ENCODE measurements around the gene ATG7. TPM values are rescaled to one million over a fixed set of nuclear protein-coding genes. Genes with fewer than 3 reads are reported as not detected.

The ATG7 gene
- total and polyA plus RNA-seq, 4 donors: 7.4 to 53.8 (median 15.6) TPM

GRCh38 chr3:11392014-11392859 lies 120.0 kb downstream of the ATG7 start:
- H3K9me3 ChIP-seq (ENCODE audit: control insufficient read depth in 4 of 4, low read length in 3 of 4): no peaks in the 10 kb centered on the region
- no peak overlapping the region for H3K9ac ChIP-seq (ENCODE audit: low read depth in 1 of 2, low read length in 2 of 2)
- no peak for DNase-seq (ENCODE audit: low spot score)
- no peak for TF ChIP-seq ZBTB33 (IDR thresholded peaks at IDR 0.05)
- TF ChIP-seq SP1 (IDR thresholded peaks at IDR 0.05): no peak
- TF ChIP-seq MAX (IDR thresholded peaks at IDR 0.05): no peak
- no peak for TF ChIP-seq FOXA1 (IDR thresholded peaks at IDR 0.05)
- no peak for TF ChIP-seq HNF4A (conservative IDR thresholded peaks at IDR 0.05)
- no peak for TF ChIP-seq HNF4G (IDR thresholded peaks at IDR 0.05)
- no peak overlapping the region for H3K27ac ChIP-seq (ENCODE audit: low read depth in 1 of 2, low read length in 2 of 2)
- H3K27me3 ChIP-seq (ENCODE audit: control insufficient read depth in 4 of 4, insufficient read depth in 4 of 4, low read length in 3 of 4): no peaks in the 10 kb centered on the region
- no peak overlapping the region for H3K4me3 ChIP-seq (ENCODE audit: low read depth in 1 of 3, low read length in 3 of 3)
- peaks cover 3 to 13% (median 8%) of the 10 kb centered on the region in 4 donors for H3K4me1 ChIP-seq (ENCODE audit: control insufficient read depth in 4 of 4, insufficient read depth in 4 of 4, low read length in 3 of 4)
- H3K36me3 ChIP-seq (ENCODE audit: control insufficient read depth in 4 of 4, insufficient read depth in 3 of 4, low read depth in 1 of 4, low read length in 3 of 4): no peaks in the 10 kb centered on the region
- WGBS: 70% methylated on average over 3 of the region's 3 CpGs

GRCh38 chr3:11392860-11393114 lies 120.6 kb downstream of the ATG7 start:
- WGBS: 99% methylated on average over 2 of the region's 2 CpGs
- Histone ChIP-seq H3K36me3 (ENCODE audit: control insufficient read depth in 4 of 4, insufficient read depth in 3 of 4, low read depth in 1 of 4, low read length in 3 of 4) (no peaks in the 10 kb centered on the region), H3K9ac (ENCODE audit: low read depth in 1 of 2, low read length in 2 of 2) (no peak overlapping the region), H3K4me3 (ENCODE audit: low read depth in 1 of 3, low read length in 3 of 3) (no peak overlapping the region), H3K4me1 (ENCODE audit: control insufficient read depth in 4 of 4, insufficient read depth in 4 of 4, low read length in 3 of 4) (peaks cover 3 to 13% (median 8%) of the 10 kb centered on the region in 4 donors), H3K9me3 (ENCODE audit: control insufficient read depth in 4 of 4, low read length in 3 of 4) (no peaks in the 10 kb centered on the region), H3K27me3 (ENCODE audit: control insufficient read depth in 4 of 4, insufficient read depth in 4 of 4, low read length in 3 of 4) (no peaks in the 10 kb centered on the region), H3K27ac (ENCODE audit: low read depth in 1 of 2, low read length in 2 of 2) (no peak overlapping the region)
- TF ChIP-seq NR2F2 (IDR thresholded peaks at IDR 0.05): no peak
- no peak for TF ChIP-seq CTCF (IDR thresholded peaks at IDR 0.05; ENCODE audit: low read depth, low read length, missing input control)
- no peak for DNase-seq (ENCODE audit: low spot score)

GRCh38 chr3:11393401-11393800 lies 121.2 kb downstream of the ATG7 start:
- WGBS: 95% methylated on average over 3 of the region's 3 CpGs
- DNase-seq (ENCODE audit: low spot score): no peak
- peaks cover 3 to 13% (median 8%) of the 10 kb centered on the region in 4 donors for H3K4me1 ChIP-seq (ENCODE audit: control insufficient read depth in 4 of 4, insufficient read depth in 4 of 4, low read length in 3 of 4)
- H3K4me3 ChIP-seq (ENCODE audit: low read depth in 1 of 3, low read length in 3 of 3): no peak overlapping the region
- H3K9me3 ChIP-seq (ENCODE audit: control insufficient read depth in 4 of 4, low read length in 3 of 4): no peaks in the 10 kb centered on the region
- H3K27ac ChIP-seq (ENCODE audit: low read depth in 1 of 2, low read length in 2 of 2): no peak overlapping the region
- TF ChIP-seq ZBTB33 (IDR thresholded peaks at IDR 0.05) (no peak), MAX (IDR thresholded peaks at IDR 0.05) (no peak), NR2F2 (IDR thresholded peaks at IDR 0.05) (no peak), YY1 (IDR thresholded peaks at IDR 0.05) (peak; percentile 30), JUND (IDR thresholded peaks at IDR 0.05) (no peak), SP1 (IDR thresholded peaks at IDR 0.05) (no peak), HNF4A (conservative IDR thresholded peaks at IDR 0.05) (peak in 1 of 2 donors; percentile 17), CTCF (IDR thresholded peaks at IDR 0.05; ENCODE audit: low read depth, low read length, missing input control) (no peak), FOXA2 (IDR thresholded peaks at IDR 0.05) (no peak)
- no peaks in the 10 kb centered on the region for H3K27me3 ChIP-seq (ENCODE audit: control insufficient read depth in 4 of 4, insufficient read depth in 4 of 4, low read length in 3 of 4)
- no peak overlapping the region for H3K9ac ChIP-seq (ENCODE audit: low read depth in 1 of 2, low read length in 2 of 2)
- no peaks in the 10 kb centered on the region for H3K36me3 ChIP-seq (ENCODE audit: control insufficient read depth in 4 of 4, insufficient read depth in 3 of 4, low read depth in 1 of 4, low read length in 3 of 4)
